Body of pancreas (tissue), 4 donors: ENCODE data around the gene PLPP4. TPM values are rescaled to one million over a fixed set of nuclear protein-coding genes. Genes with fewer than 3 reads are reported as not detected.

ENCODE experiments used
- ATAC-seq: fragments of 150-250 bp; one replicate; pipeline ENCODE4 v1.9.1; 2016
- DNase-seq, 4 donors: peaks; one replicate each; pipeline ENCODE4 v3.0.0-alpha.2; 2019
- H3K27ac ChIP-seq, 4 donors: fragments of 200-600 bp; sonication (generic); 1 replicate in 3 of 4; 2 replicates in 1 of 4; pipeline versions ENCODE4 v1.5.1 to v1.6.1; 2016 to 2019; ENCODE audit warnings: mild to moderate bottlenecking in 1 of 4, mixed read lengths in 1 of 4, moderate library complexity in 1 of 4
- H3K27me3 ChIP-seq, 2 donors: fragments of 200-600 bp; sonication (generic); one replicate each; pipeline ENCODE4 v1.6.0; 2016; ENCODE audit warnings: mild to moderate bottlenecking in 1 of 2
- H3K36me3 ChIP-seq, 2 donors: fragments of 200-600 bp; sonication (generic); replicated peaks in 1 of 2; 2 replicates each; pipeline ENCODE4 v1.5.1; 2016; ENCODE audit warnings: low read depth in 2 of 2; ENCODE audit not compliant: insufficient read depth in 1 of 2
- H3K4me1 ChIP-seq: fragments of 200-600 bp; sonication (generic); one replicate; pipeline ENCODE4 v1.6.0; 2016
- H3K4me3 ChIP-seq, 2 donors: fragments of 200-600 bp; sonication (generic); 1 replicate in 1 of 2; 2 replicates in 1 of 2; pipeline ENCODE4 v1.5.1; 2016 to 2019
- H3K9me3 ChIP-seq, 3 donors: fragments of 200-600 bp; sonication (generic); 1 replicate in 2 of 3; 2 replicates in 1 of 3; pipeline ENCODE4 v1.5.1; 2016
- POLR2A ChIP-seq, 3 donors: fragments of 450-650 bp; IDR thresholded peaks; one replicate each; pipeline ENCODE4 v1.6.1; 2016; ENCODE audit warnings: antibody characterized with exemption in 3 of 3, mild to moderate bottlenecking in 2 of 3
- WGBS, 2 donors: methylation state at CpG; one replicate each; pipeline ENCODE4 v1.1.5; 2017; 5-methylcytosine and 5-hydroxymethylcytosine counted together
- intact Hi-C: fragments of 100-400 bp; cut with DNase I; formaldehyde crosslinking; loops from one replicate; pipeline ENCODE4 v1.15.1; 2023
- total RNA-seq, 2 donors: library from RNA; depleted of rRNA; stranded (reverse); fragments of >200 nt; gene quantifications; one replicate each; pipeline ENCODE4 v1.1.0, GENCODE V29; 2016
- TF ChIP-seq, protein P1 (sequence below), 7 experiments: fragments of 450-650 bp in 4 of 7; fragments of 200-600 bp in 3 of 7; sonication (generic) in 3 of 7; IDR thresholded peaks; one replicate each; pipeline ENCODE4 v1.5.1; 2016 to 2019; ENCODE audit warnings: antibody characterized with exemption in 7 of 7

PLPP4 gene
- total RNA-seq, 2 donors from 2014 or later, result 0.78 TPM; not detected in 1

DNA sequence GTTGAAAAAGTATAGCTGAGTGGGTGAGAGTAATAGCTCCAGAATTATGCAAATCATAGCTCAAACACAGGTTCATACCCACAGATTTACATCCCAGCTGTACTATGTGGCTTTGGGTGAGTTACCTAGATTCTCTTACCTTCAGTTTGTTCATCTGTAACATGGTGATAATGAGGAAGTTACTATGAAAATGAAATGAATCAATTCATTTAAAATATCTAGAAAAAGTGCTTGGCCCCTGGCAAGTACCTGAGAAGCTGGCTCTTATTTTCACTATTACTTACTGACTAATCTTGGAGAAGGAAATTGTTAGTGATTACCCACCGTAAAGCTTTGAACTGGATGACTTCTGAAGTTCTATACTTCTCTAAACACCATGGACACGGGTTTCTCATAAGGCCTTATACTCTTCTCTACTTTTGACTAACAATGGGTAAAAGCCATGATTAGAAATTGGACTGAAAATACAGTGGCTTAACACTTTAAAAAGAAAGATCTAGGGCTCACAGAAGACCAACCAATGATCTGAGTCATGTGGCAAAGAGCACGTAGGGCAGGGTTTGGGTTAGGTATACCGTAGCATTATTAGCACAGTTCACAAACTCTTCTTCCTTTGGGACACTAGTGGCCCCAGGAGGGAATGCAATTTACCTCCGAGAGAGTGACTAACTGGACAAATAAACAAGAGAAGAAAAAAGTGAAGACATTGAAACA is 149.2 kb downstream of the PLPP4 start:
- ATAC-seq (no peak), DNase-seq (no peak)
- Histone ChIP-seq H3K4me1 (no peaks in the 10 kb centered on the region), H3K4me3 (no peak overlapping the region), H3K36me3 (no peaks in the 10 kb centered on the region), H3K9me3 (no peaks in the 10 kb centered on the region), H3K27ac (no peak overlapping the region), H3K27me3 (no peaks in the 10 kb centered on the region)
- TF ChIP-seq, protein P1, sequence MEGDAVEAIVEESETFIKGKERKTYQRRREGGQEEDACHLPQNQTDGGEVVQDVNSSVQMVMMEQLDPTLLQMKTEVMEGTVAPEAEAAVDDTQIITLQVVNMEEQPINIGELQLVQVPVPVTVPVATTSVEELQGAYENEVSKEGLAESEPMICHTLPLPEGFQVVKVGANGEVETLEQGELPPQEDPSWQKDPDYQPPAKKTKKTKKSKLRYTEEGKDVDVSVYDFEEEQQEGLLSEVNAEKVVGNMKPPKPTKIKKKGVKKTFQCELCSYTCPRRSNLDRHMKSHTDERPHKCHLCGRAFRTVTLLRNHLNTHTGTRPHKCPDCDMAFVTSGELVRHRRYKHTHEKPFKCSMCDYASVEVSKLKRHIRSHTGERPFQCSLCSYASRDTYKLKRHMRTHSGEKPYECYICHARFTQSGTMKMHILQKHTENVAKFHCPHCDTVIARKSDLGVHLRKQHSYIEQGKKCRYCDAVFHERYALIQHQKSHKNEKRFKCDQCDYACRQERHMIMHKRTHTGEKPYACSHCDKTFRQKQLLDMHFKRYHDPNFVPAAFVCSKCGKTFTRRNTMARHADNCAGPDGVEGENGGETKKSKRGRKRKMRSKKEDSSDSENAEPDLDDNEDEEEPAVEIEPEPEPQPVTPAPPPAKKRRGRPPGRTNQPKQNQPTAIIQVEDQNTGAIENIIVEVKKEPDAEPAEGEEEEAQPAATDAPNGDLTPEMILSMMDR (IDR thresholded peaks at IDR 0.05), result no peak
- no peak for TF ChIP-seq POLR2A (IDR thresholded peaks at IDR 0.05)
- WGBS, 2 donors, result 57 to 70% methylated on average over 5 of the region's 5 CpGs
- intact Hi-C loops, result no loop called here

DNA sequence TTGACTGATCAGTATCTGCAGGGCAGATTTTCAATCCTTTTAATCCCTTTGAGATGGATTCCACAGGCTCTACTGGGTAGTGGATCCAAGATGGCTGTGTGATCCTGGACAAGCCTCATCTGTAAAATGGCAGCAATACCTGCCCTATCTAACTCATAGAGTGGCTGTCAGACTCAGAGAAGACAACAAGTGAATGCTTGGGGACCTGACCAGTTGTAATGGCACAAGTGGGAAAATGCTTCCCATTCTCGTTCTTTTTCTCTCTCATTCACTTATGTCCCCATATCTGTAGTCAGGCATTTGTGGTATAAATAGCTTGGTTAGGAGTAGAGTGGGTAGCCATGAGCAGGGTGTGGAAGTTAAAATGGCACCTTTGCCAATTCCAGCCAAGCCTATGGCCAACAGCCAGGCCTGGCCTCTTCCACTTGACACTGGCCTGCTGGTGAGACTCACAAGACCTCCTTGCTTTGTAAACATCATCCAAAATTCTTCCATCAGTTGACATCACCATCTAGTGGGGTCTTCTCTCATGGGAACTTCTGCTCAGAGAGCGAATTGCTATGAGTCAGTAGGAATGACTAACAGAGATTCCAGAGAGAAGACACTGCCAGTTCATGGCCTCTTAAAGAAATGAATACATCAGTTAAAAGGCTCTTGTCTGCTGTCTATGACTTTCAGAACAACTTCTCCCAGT is 150.1 kb downstream of the PLPP4 start:
- intact Hi-C loops, result no loop called here
- H3K4me1 ChIP-seq, result no peaks in the 10 kb centered on the region
- no peak for TF ChIP-seq POLR2A (IDR thresholded peaks at IDR 0.05)
- TF ChIP-seq, protein P1 (IDR thresholded peaks at IDR 0.05), result no peak
- no peak overlapping the region for H3K27ac ChIP-seq
- no peak for DNase-seq
- no peak overlapping the region for H3K4me3 ChIP-seq
- H3K9me3 ChIP-seq, result no peaks in the 10 kb centered on the region
- WGBS, 2 donors, result 71 to 72% methylated on average over 2 of the region's 2 CpGs
- H3K36me3 ChIP-seq, result no peaks in the 10 kb centered on the region
- no peaks in the 10 kb centered on the region for H3K27me3 ChIP-seq
- no peak for ATAC-seq

DNA sequence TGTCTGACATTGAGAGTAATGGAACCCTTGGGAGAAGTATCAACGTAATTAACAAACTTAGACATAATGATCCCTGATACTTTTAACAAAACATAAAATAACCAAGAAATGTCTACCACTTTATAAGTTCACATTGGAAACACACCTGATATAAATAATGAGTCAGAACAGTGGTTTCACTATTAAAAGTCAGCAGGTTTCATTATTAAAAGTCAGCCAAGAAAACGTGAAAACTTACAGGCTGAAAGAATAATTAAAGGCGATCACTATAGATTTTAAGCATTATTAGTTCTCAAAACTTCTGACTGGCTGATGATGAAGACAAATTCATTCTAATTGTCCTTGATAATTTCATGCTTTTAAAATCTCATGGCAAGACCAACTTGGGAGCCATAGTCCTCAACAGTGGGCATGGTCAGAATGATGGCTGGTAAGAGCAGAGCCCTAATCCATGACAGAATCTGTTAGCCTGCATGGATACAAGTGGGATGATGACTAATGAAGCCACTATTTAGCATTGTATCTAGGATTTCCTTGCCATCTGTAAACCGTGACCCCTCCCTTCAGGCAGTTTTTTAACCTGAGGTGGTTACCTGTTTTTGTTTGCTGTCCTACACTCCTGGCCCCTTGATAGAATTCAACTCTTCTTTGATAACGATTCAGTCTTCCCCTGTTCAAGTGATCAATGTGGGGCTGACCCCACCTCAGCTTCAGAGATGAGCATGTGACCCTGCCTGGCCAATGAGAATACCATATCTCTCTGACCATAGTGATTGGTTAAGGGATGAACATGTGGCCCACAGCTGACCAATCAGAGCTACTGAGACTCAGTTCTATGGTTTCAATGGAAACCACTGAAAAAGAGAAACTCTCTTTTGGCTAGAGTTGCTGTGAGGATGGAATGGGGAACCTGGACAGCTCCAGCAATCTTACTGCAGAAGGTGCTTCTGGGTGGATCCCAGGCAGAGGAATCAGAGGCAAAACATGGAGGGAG is 151.0 kb downstream of the PLPP4 start:
- 59 to 66% methylated on average over 5 of the region's 5 CpGs for WGBS, 2 donors
- DNase-seq (no peak), ATAC-seq (no peak)
- no peak overlapping the region for H3K27ac ChIP-seq
- no peaks in the 10 kb centered on the region for H3K9me3 ChIP-seq
- H3K27me3 ChIP-seq, result no peaks in the 10 kb centered on the region
- no peak for TF ChIP-seq POLR2A (IDR thresholded peaks at IDR 0.05)
- TF ChIP-seq, protein P1 (IDR thresholded peaks at IDR 0.05), result no peak
- no peaks in the 10 kb centered on the region for H3K4me1 ChIP-seq
- H3K4me3 ChIP-seq, result no peak overlapping the region
- no peaks in the 10 kb centered on the region for H3K36me3 ChIP-seq
- intact Hi-C loops, result no loop called here

DNA sequence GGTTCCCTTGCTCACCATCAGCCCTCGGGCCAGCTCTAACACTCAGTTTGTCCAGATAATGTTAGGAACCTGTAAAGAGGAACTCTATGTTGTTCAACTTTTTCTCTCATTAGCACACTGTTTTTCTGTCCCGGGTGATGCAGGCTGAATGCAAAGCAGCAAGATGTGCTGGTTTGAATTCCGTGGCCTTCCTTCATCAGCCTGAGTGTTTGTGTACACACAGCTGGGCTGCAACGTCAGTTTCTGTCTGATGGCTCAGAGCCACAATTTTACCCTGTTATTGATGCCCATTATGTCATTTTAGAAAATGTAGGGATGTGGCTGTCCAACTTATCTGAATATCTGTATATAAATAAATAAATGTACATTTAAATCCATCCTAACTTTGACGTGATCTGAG is 152.0 kb downstream of the PLPP4 start:
- Histone ChIP-seq H3K4me1 (no peaks in the 10 kb centered on the region), H3K4me3 (no peak overlapping the region), H3K36me3 (no peaks in the 10 kb centered on the region), H3K9me3 (no peaks in the 10 kb centered on the region), H3K27ac (no peak overlapping the region), H3K27me3 (no peaks in the 10 kb centered on the region)
- no peak for ATAC-seq
- WGBS, 2 donors, result 35 to 39% methylated on average over 5 of the region's 5 CpGs
- TF ChIP-seq, protein P1 (IDR thresholded peaks at IDR 0.05), result no peak
- no peak for TF ChIP-seq POLR2A (IDR thresholded peaks at IDR 0.05)
- intact Hi-C loops, result no loop called here
- no peak for DNase-seq
